Measurements from ENCODE around the gene TMEM41A.
"Not testable (repeated sequence)": the region's sequence is repeated elsewhere in the genome, so short reads cannot be mapped to it uniquely, and the experiment has no call there.

Gene TMEM41A

DNA sequence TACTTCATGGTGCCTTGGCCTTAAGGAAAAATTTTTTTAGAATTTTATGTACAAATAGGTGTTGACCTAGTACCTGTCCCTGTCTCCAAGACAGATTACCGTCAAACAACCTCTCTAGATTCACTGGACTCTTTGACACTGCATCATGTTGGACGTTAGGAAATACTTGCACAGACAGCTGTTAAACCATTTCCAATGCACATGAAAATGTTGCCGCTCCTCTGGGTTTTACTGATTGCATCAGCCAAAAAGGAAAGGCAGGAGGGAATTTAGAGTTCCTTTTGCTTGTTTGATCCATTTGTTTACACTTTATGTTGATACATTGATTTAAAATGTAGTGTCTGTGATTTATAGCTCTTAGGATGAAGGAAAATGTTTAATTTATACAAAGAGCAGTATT is 14.5 kb downstream of the TMEM41A start:
- no peak for ATAC-seq (ENCODE audit: low read depth)
- no peak overlapping the region for H3K27ac ChIP-seq (ENCODE audit: poor library complexity, severe bottlenecking)
- no peaks in the 10 kb centered on the region for H3K4me1 ChIP-seq (ENCODE audit: insufficient read depth, poor library complexity, severe bottlenecking)
- H3K9me3 ChIP-seq (ENCODE audit: severe bottlenecking) = no peaks in the 10 kb centered on the region
- H3K27me3 ChIP-seq (ENCODE audit: insufficient read depth, poor library complexity, severe bottlenecking) = no peaks in the 10 kb centered on the region
- no peak overlapping the region for H3K4me3 ChIP-seq (ENCODE audit: severe bottlenecking)
- peaks cover 4% of the 10 kb centered on the region; the same call in 1 of the 2 replicates for H3K36me3 ChIP-seq (ENCODE audit: low read depth)
- DNase-seq (ENCODE audit: low spot score) = no peak
- TF ChIP-seq, protein P1, sequence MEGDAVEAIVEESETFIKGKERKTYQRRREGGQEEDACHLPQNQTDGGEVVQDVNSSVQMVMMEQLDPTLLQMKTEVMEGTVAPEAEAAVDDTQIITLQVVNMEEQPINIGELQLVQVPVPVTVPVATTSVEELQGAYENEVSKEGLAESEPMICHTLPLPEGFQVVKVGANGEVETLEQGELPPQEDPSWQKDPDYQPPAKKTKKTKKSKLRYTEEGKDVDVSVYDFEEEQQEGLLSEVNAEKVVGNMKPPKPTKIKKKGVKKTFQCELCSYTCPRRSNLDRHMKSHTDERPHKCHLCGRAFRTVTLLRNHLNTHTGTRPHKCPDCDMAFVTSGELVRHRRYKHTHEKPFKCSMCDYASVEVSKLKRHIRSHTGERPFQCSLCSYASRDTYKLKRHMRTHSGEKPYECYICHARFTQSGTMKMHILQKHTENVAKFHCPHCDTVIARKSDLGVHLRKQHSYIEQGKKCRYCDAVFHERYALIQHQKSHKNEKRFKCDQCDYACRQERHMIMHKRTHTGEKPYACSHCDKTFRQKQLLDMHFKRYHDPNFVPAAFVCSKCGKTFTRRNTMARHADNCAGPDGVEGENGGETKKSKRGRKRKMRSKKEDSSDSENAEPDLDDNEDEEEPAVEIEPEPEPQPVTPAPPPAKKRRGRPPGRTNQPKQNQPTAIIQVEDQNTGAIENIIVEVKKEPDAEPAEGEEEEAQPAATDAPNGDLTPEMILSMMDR (IDR thresholded peaks at IDR 0.05; ENCODE audit: poor library complexity, severe bottlenecking) = no peak

DNA sequence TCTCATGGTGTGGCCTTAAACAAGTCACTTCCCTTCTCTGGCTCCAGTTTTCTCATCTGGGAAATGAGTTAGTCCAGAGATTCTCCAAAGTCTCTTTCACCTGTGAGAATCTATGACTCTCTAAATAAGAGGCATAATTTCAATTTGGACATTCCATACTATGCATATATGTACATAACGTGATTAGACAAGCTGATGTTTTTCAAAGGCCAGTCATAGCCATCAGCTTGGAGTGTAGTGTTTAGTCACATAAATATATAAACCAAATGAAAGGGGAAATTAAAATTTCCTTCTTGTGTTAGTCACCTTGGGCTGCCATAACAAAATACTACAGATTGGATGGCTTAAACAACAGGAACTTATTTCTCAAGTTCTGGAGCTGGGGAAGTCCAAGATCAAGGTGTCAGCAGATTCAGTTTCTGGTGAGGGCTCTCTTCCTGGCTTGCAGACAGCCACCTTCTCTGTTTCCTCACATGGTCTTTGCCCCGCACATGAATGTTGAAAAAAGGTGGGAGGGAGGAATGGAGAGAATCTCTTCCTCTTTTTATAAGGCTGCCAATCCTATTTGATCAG is 19.4 kb downstream of the TMEM41A start:
- no peaks in the 10 kb centered on the region for H3K36me3 ChIP-seq (ENCODE audit: low read depth)
- TF ChIP-seq, protein P1 (IDR thresholded peaks at IDR 0.05; ENCODE audit: poor library complexity, severe bottlenecking) = no peak
- DNase-seq (ENCODE audit: low spot score) (no peak), ATAC-seq (ENCODE audit: low read depth) (no peak)
- H3K4me3 ChIP-seq (ENCODE audit: severe bottlenecking) = no peak overlapping the region
- H3K9me3 ChIP-seq (ENCODE audit: severe bottlenecking) = no peaks in the 10 kb centered on the region
- no peaks in the 10 kb centered on the region for H3K4me1 ChIP-seq (ENCODE audit: insufficient read depth, poor library complexity, severe bottlenecking)
- no peaks in the 10 kb centered on the region for H3K27me3 ChIP-seq (ENCODE audit: insufficient read depth, poor library complexity, severe bottlenecking)
- H3K27ac ChIP-seq (ENCODE audit: poor library complexity, severe bottlenecking) = no peak overlapping the region

DNA sequence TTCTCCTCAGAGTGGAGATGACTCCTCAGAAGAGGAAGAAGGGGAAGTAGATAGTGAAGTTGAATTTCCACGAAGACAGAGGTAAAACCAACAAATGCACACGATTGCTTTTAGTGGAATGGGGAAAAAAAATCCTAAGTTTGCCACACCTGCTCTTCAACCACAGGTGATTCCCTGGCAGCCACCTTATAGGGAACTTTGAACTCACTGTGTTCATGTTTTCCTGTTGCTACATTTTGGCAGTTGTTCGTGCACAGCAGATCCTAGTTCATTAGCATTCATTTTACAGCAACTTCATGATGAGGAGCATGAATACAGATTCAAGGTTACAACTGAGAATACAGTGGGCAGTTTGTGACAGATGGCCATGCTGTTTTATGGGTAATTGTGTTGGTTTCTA is 21.5 kb downstream of the TMEM41A start:
- no peaks in the 10 kb centered on the region for H3K9me3 ChIP-seq (ENCODE audit: severe bottlenecking)
- no peak for DNase-seq (ENCODE audit: low spot score)
- no peaks in the 10 kb centered on the region for H3K27me3 ChIP-seq (ENCODE audit: insufficient read depth, poor library complexity, severe bottlenecking)
- H3K27ac ChIP-seq (ENCODE audit: poor library complexity, severe bottlenecking) = no peak overlapping the region
- no peaks in the 10 kb centered on the region for H3K4me1 ChIP-seq (ENCODE audit: insufficient read depth, poor library complexity, severe bottlenecking)
- TF ChIP-seq, protein P1 (IDR thresholded peaks at IDR 0.05; ENCODE audit: poor library complexity, severe bottlenecking) = no peak
- no peak overlapping the region for H3K4me3 ChIP-seq (ENCODE audit: severe bottlenecking)
- ATAC-seq (ENCODE audit: low read depth) = no peak
- H3K36me3 ChIP-seq (ENCODE audit: low read depth) = no peaks in the 10 kb centered on the region

GRCh38 chr3:185474922-185475321 is 23.9 kb downstream of the TMEM41A start:
- DNase-seq (ENCODE audit: low spot score); H3K4me3 ChIP-seq (ENCODE audit: severe bottlenecking); H3K4me1 ChIP-seq (ENCODE audit: insufficient read depth, poor library complexity, severe bottlenecking); ATAC-seq (ENCODE audit: low read depth); H3K27me3 ChIP-seq (ENCODE audit: insufficient read depth, poor library complexity, severe bottlenecking); H3K9me3 ChIP-seq (ENCODE audit: severe bottlenecking); H3K27ac ChIP-seq (ENCODE audit: poor library complexity, severe bottlenecking); H3K36me3 ChIP-seq (ENCODE audit: low read depth): not testable (repeated sequence)

DNA sequence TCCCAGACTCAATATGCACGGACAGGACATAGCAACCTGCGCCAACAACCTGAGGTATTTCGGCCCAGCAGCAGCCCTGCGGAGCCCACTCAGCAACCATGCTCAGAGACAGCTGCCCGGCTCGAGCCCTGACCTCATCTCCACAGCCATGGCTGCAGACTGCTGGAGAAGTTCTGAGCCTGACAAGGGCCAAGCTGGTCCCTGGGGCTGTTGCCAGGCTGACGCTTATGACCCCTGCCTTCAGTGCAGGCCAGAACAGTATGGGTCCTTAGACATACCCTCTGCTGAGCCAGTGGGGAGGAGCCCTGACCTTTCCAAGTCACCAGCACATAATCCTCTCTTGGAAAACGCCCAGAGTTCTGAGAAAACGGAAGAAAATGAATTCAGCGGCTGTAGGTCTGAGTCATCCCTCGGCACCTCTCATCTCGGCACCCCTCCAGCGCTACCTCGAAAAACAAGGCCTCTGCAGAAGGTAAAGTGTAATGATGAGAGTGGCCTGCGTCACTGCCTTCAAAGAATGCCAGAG is 25.5 kb downstream of the TMEM41A start:
- H3K9me3 ChIP-seq (ENCODE audit: severe bottlenecking) = no peaks in the 10 kb centered on the region
- ATAC-seq (ENCODE audit: low read depth) = no peak

More for the DNA sequence above, 25.5 kb downstream of the TMEM41A start:
- H3K36me3 ChIP-seq (ENCODE audit: low read depth) = no peaks in the 10 kb centered on the region
- no peaks in the 10 kb centered on the region for H3K4me1 ChIP-seq (ENCODE audit: insufficient read depth, poor library complexity, severe bottlenecking)
- TF ChIP-seq, protein P1 (IDR thresholded peaks at IDR 0.05; ENCODE audit: poor library complexity, severe bottlenecking) = no peak
- H3K27ac ChIP-seq (ENCODE audit: poor library complexity, severe bottlenecking) = no peak overlapping the region
- no peak for DNase-seq (ENCODE audit: low spot score)
- H3K27me3 ChIP-seq (ENCODE audit: insufficient read depth, poor library complexity, severe bottlenecking) = no peaks in the 10 kb centered on the region
- no peak overlapping the region for H3K4me3 ChIP-seq (ENCODE audit: severe bottlenecking)
